Measurements from ENCODE around the gene FZD1. TPM values are rescaled to one million over a fixed set of nuclear protein-coding genes. Genes with fewer than 3 reads are reported as not detected.

Gene FZD1
- total RNA-seq, 1 experiment from 2014 or later: 0.61 TPM

DNA sequence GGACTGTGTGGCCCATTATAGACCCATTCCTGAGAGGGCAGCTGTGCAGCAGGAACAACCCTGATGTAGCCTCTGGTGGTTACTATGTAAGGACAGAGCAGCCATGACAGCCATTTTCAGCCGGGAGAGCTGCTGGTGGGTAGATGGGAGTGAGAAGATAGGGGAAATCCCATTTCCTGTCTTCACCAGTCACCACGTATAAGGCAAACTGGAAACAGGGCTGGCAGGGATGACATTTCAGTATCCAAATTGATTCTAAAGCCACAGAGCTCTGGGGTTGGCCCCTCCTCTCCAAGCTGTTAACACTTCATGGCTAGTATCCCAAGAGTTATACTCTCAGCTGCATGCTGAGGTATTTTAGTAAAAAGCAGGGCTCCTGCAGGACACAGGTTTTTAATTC, 15.2 kb upstream of the FZD1 start:
- no peak for DNase-seq
- Mint-ChIP-seq H3K27me3 (ENCODE audit: low read depth) (peaks cover 4% of the 10 kb centered on the region), H3K27ac (peak overlapping the region in 1 of 3 experiments; percentile 40; a peak in 1 of 7 replicates), H3K4me3 (no peak overlapping the region), H3K9me3 (no peaks in the 10 kb centered on the region; a peak in 1 of 5 replicates), H3K36me3 (ENCODE audit: insufficient read depth in 1 of 3, low read depth in 3 of 3) (no peaks in the 10 kb centered on the region), H3K4me1 (no peaks in the 10 kb centered on the region)
- Histone ChIP-seq H2BK20ac (ENCODE audit: low read depth, low read length, poor library complexity, severe bottlenecking) (no peak overlapping the region), H4K5ac (ENCODE audit: insufficient read length, low read depth, low read length) (no peak overlapping the region), H3K18ac (ENCODE audit: insufficient read length, low read depth, low read length) (no peak overlapping the region), H3K4ac (ENCODE audit: low read depth, low read length) (no peak overlapping the region), H2BK5ac (ENCODE audit: insufficient read length, low read length) (no peak overlapping the region), H3K14ac (ENCODE audit: insufficient read depth, low read length) (no peak overlapping the region), H2BK12ac (ENCODE audit: insufficient read length, low read depth, low read length) (no peak overlapping the region), H4K8ac (replicated peaks; ENCODE audit: insufficient read length, low read depth, low read length) (no peak overlapping the region), H3K27ac (ENCODE audit: insufficient read length, low read depth, low read length) (no peak overlapping the region), H4K20me1 (ENCODE audit: control insufficient read depth, insufficient read depth, insufficient read length) (no peaks in the 10 kb centered on the region), H3K79me2 (ENCODE audit: insufficient read depth, low read length) (no peaks in the 10 kb centered on the region), H3K56ac (ENCODE audit: insufficient read length, low read depth, low read length) (no peak overlapping the region), H2AK5ac (ENCODE audit: insufficient read length, low read length) (no peak overlapping the region), H3K4me2 (ENCODE audit: insufficient read depth, insufficient read length, low read length) (no peak overlapping the region), H3T11ph (ENCODE audit: low read length) (no peak overlapping the region), H2AFZ (ENCODE audit: low read length) (no peak overlapping the region), H3K23ac (ENCODE audit: insufficient read length, low read depth, low read length) (no peak overlapping the region), H3K9me3 (ENCODE audit: control insufficient read depth, low read depth, low read length) (no peaks in the 10 kb centered on the region), H4K91ac (ENCODE audit: insufficient read length, low read depth, low read length) (no peak overlapping the region), H2BK120ac (ENCODE audit: low read depth, low read length, poor library complexity, severe bottlenecking) (no peak overlapping the region), H3K23me2 (ENCODE audit: insufficient read length, low read depth, low read length, poor library complexity, severe bottlenecking) (no peaks in the 10 kb centered on the region), H3K79me1 (ENCODE audit: insufficient read depth, low read depth, low read length, poor library complexity, severe bottlenecking) (no peaks in the 10 kb centered on the region), H2BK15ac (ENCODE audit: low read depth, low read length) (no peak overlapping the region), H3K4me1 (ENCODE audit: insufficient read depth, low read length) (no peaks in the 10 kb centered on the region), H3K27me3 (ENCODE audit: insufficient read depth, low read length) (no peaks in the 10 kb centered on the region), H3K9ac (ENCODE audit: extremely low read depth, insufficient read length, low read length) (no peak overlapping the region)
- TF ChIP-seq, protein P1, sequence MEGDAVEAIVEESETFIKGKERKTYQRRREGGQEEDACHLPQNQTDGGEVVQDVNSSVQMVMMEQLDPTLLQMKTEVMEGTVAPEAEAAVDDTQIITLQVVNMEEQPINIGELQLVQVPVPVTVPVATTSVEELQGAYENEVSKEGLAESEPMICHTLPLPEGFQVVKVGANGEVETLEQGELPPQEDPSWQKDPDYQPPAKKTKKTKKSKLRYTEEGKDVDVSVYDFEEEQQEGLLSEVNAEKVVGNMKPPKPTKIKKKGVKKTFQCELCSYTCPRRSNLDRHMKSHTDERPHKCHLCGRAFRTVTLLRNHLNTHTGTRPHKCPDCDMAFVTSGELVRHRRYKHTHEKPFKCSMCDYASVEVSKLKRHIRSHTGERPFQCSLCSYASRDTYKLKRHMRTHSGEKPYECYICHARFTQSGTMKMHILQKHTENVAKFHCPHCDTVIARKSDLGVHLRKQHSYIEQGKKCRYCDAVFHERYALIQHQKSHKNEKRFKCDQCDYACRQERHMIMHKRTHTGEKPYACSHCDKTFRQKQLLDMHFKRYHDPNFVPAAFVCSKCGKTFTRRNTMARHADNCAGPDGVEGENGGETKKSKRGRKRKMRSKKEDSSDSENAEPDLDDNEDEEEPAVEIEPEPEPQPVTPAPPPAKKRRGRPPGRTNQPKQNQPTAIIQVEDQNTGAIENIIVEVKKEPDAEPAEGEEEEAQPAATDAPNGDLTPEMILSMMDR (conservative IDR thresholded peaks at IDR 0.05): no peak
- no CpG with 5 or more reads among the region's 2 CpGs for WGBS (ENCODE audit: extremely low coverage, insufficient read length, low lambda C conversion rate)
